ENCODE data around the gene PKD2L1. TPM values are rescaled to one million over a fixed set of nuclear protein-coding genes. Genes with fewer than 3 reads are reported as not detected.
"Not testable (repeated sequence)": the region's sequence is repeated elsewhere in the genome, so short reads cannot be mapped to it uniquely, and the experiment has no call there.

Gene PKD2L1
- total and polyA plus RNA-seq, 2 of the 8 experiments (the other 6 are each of a cell fraction or from before 2014, with no cell fraction given), result 0.20 to 0.33 TPM

DNA sequence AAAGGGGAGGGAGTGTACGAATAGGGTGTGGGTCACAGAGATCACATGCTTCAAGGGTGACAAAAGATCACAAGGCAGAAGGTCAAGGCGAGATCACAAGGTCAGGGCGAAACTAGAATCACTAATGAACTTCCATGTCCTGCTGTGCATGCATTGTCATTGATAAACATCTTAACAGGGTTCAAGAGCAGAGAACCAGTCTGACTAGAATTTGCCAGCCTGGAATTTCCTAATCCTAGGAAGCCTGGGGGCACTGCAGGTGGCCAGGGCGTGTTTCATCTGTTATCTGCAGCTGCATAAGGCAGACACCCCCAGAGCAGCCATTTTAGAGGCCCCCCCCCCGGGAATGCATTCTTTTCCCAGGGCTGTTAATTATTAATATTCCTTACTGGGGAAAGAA is 28.9 kb downstream of the PKD2L1 start:
- CTCF ChIA-PET (ENCODE audit: partially characterized antibody), result interaction anchor here (0.5 kb wide), 1 partner anchor 120 kb away, joined by 3 read pairs; no protein-coding TSS in a partner anchor

More for the DNA sequence above, 28.9 kb downstream of the PKD2L1 start:
- peaks cover 0 to 14% (median 7%) of the 10 kb centered on the region in 4 experiments; a peak in 4 of 7 replicates for H3K4me1 ChIP-seq (replicated peaks in 1 of 4; ENCODE audit: control insufficient read depth in 3 of 4, insufficient read depth in 4 of 4, low read length in 3 of 4)
- H3K56ac ChIP-seq (replicated peaks; ENCODE audit: insufficient read length, low read depth, low read length); H3K14ac ChIP-seq (ENCODE audit: insufficient read length); H3K9ac ChIP-seq (replicated peaks in 1 of 4; ENCODE audit: extremely low read depth in 1 of 4, low read depth in 3 of 4, low read length in 3 of 4); H3K36me3 ChIP-seq (ENCODE audit: control insufficient read depth in 2 of 4, insufficient read depth in 4 of 4, low read length in 3 of 4); H2BK12ac ChIP-seq (ENCODE audit: low read depth, low read length); H3K27ac ChIP-seq (ENCODE audit: low read depth, low read length); H2BK20ac ChIP-seq (ENCODE audit: low read length); H3K18ac ChIP-seq (ENCODE audit: extremely low read depth, low read length); H3K4ac ChIP-seq (replicated peaks; ENCODE audit: insufficient read length, low read depth, low read length); FAIRE-seq; H2BK120ac ChIP-seq (replicated peaks; ENCODE audit: low read depth, low read length); H3K23me2 ChIP-seq (ENCODE audit: low read depth, low read length); H4K91ac ChIP-seq (replicated peaks; ENCODE audit: insufficient read length, low read length); POLR2A ChIA-PET (ENCODE audit: partially characterized antibody); H4K20me1 ChIP-seq (replicated peaks in 1 of 2; ENCODE audit: control insufficient read depth in 1 of 2, insufficient read depth in 2 of 2, low read length in 2 of 2); H3K4me3 ChIP-seq (ENCODE audit: extremely low read depth in 1 of 4, insufficient read depth in 2 of 4, low read depth in 3 of 4, low read length in 4 of 4); H4K5ac ChIP-seq (ENCODE audit: insufficient read length, low read depth, low read length); H3K79me2 ChIP-seq (ENCODE audit: control insufficient read depth in 1 of 2, insufficient read depth in 2 of 2, low read length in 2 of 2); H4K8ac ChIP-seq (ENCODE audit: extremely low read depth, insufficient read depth, low read length); H2AFZ ChIP-seq (ENCODE audit: low read length); H3K23ac ChIP-seq (ENCODE audit: insufficient read length); H2BK15ac ChIP-seq (ENCODE audit: low read length); H2AK5ac ChIP-seq (ENCODE audit: low read depth, low read length); H3K79me1 ChIP-seq (ENCODE audit: low read depth, low read length); H3K9me3 ChIP-seq (ENCODE audit: insufficient read depth in 2 of 2, low read depth in 1 of 2, low read length in 1 of 2); H3K27me3 ChIP-seq (replicated peaks in 1 of 4; ENCODE audit: control insufficient read depth in 3 of 4, extremely low read depth in 1 of 4, insufficient read depth in 3 of 4, low read length in 3 of 4): not testable (repeated sequence)
- 21% methylated on average over 5 of the region's 5 CpGs; no CpG with 5 or more reads in 1 of the 2 experiments for WGBS, 2 experiments (ENCODE audit: extremely low coverage in 1 of 2, insufficient coverage in 1 of 2, insufficient read length in 1 of 2, insufficient replicate concordance in 2 of 2, low coverage in 1 of 2, low lambda C conversion rate in 2 of 2, missing lambda C conversion rate in 1 of 2)
- peak overlapping the region in 1 of 2 experiments; percentile 34; a peak in 1 of 4 replicates for H3K4me2 ChIP-seq (ENCODE audit: insufficient read depth in 1 of 2, low read depth in 2 of 2, low read length in 2 of 2)
- TF ChIP-seq BCL11A (IDR thresholded peaks at IDR 0.05; ENCODE audit: low read depth in 2 of 2, low read length in 2 of 2) (peak; percentile 81 to 85), EP300 (IDR thresholded peaks at IDR 0.05; ENCODE audit: borderline replicate concordance in 1 of 2, low read depth in 2 of 2, low read length in 2 of 2) (peak; percentile 82 to 97), NANOG (IDR thresholded peaks at IDR 0.05; ENCODE audit: insufficient read depth, low read depth, low read length, poor library complexity, severe bottlenecking) (peak; percentile 20), TEAD4 (IDR thresholded peaks at IDR 0.05; ENCODE audit: low read depth, low read length) (peak; percentile 89), YY1 (IDR thresholded peaks at IDR 0.05; ENCODE audit: low read depth, low read length) (peak; percentile 83), TCF12 (IDR thresholded peaks at IDR 0.05; ENCODE audit: low read depth, low read length) (peak; percentile 97), RBBP5 (IDR thresholded peaks at IDR 0.05; ENCODE audit: borderline replicate concordance, low read depth, low read length) (0 out of 2 replicates have a peak, but pooled peaks have one; percentile 16), RXRA (IDR thresholded peaks at IDR 0.05; ENCODE audit: insufficient read depth, low read depth, low read length) (peak; percentile 91), SP1 (IDR thresholded peaks at IDR 0.05; ENCODE audit: low read depth, low read length) (peak; percentile 92), POU5F1 (IDR thresholded peaks at IDR 0.05; ENCODE audit: low read depth, low read length) (0 out of 2 replicates have a peak, but pooled peaks have one; percentile 58)
- peak; percentile 46 to 75 for DNase-seq (ENCODE audit: low read depth in 1 of 2, low spot score in 2 of 2)
- H2BK5ac ChIP-seq (ENCODE audit: low read depth, low read length), result 0 out of 2 replicates have a peak overlapping the region, but pooled peaks have one; percentile 84

All from H1 (cell line).